Lower lobe of right lung (tissue), 2 donors: ENCODE measurements around the gene SRSF1. TPM values are rescaled to one million over a fixed set of nuclear protein-coding genes. Genes with fewer than 3 reads are reported as not detected.
"Not testable (repeated sequence)": the region's sequence is repeated elsewhere in the genome, so short reads cannot be mapped to it uniquely, and the experiment has no call there.

Source experiments
- ATAC-seq, 2 donors: fragments of 200-7000 bp; cut with Tn5 transposase; one replicate each; pipeline ENCODE4 v1.9.1; 2020 to 2022; ENCODE audit warnings: mild to moderate bottlenecking in 2 of 2, moderate library complexity in 2 of 2
- DNase-seq: peaks from one replicate; pipeline ENCODE4 v3.0.0-alpha.2; 2020
- H3K27ac ChIP-seq: fragments of 200-600 bp; one replicate; pipeline ENCODE4 v1.8.0; 2022
- H3K27me3 ChIP-seq: fragments of 200-600 bp; one replicate; pipeline ENCODE4 v1.8.0; 2022; ENCODE audit warnings: low read depth
- H3K36me3 ChIP-seq: fragments of 200-600 bp; one replicate; pipeline ENCODE4 v1.8.0; 2022; ENCODE audit warnings: mild to moderate bottlenecking
- H3K4me1 ChIP-seq: fragments of 200-600 bp; one replicate; pipeline ENCODE4 v1.8.0; 2022
- H3K4me3 ChIP-seq: fragments of 200-600 bp; one replicate; pipeline ENCODE4 v1.8.0; 2022; ENCODE audit warnings: mild to moderate bottlenecking
- H3K9me3 ChIP-seq: fragments of 200-600 bp; one replicate; pipeline ENCODE4 v1.8.0; 2022
- CTCF ChIP-seq: fragments of 200-600 bp; IDR thresholded peaks from one replicate; pipeline ENCODE4 v1.8.0; 2022; ENCODE audit warnings: antibody characterized with exemption, mild to moderate bottlenecking
- intact Hi-C: fragments of 100-400 bp; cut with DNase I; formaldehyde crosslinking; loops from one replicate; pipeline ENCODE4 v1.11.0; 2022
- total RNA-seq: library from RNA; stranded (reverse); fragmentation: NEBNext Ultra II Directional; extraction: Animal tissue kit (Norgen Biotek cat#: 25700); gene quantifications from one replicate; pipeline ENCODE4 v1.2.1, GENCODE V29; 2021
- donor health status: DM: no; HTN: yes; CAD: no; lungs with severe emphysema.

The SRSF1 gene
- total RNA-seq, 1 donor from 2014 or later: 159 TPM

DNA sequence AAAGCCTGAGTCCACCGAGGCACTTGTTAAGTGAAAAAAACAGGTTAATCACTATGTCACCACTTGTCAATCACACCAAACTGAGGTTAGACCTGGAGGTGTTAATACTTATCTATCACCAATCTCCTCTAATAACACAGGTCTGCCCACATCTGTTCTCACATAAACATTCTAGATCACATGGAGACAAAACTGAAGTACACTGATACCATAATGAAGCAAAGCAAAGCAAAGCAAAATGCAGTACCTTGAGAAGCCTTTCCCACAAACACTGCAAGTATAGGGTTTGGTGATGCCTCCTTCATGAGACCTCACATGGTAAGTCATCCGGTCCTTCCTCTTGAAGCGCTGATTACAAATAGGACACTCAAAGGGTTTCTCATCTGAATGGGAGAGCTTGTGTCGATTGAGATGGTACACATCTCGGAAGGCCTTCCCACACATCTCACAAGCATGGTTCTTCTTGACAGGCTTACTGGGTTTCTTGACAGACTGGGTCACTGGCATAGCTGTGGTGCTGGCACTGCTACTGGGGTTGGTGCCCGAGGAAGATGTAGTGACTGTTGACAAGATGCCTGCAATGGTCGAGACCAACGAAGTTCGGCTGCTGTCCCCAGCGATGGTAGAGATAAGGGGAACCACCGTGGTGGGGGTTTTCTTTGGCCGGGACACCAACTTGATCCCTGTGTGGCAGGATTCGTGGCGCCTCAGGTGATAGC is 24.4 kb downstream of the SRSF1 start:
- ATAC-seq (no peak), DNase-seq (no peak)
- Histone ChIP-seq H3K27me3 (no peaks in the 10 kb centered on the region), H3K9me3 (no peaks in the 10 kb centered on the region), H3K36me3 (peaks cover 58% of the 10 kb centered on the region), H3K4me1 (peaks cover 63% of the 10 kb centered on the region), H3K4me3 (no peak overlapping the region), H3K27ac (no peak overlapping the region)
- intact Hi-C loops: no loop called here
- no peak for TF ChIP-seq CTCF

DNA sequence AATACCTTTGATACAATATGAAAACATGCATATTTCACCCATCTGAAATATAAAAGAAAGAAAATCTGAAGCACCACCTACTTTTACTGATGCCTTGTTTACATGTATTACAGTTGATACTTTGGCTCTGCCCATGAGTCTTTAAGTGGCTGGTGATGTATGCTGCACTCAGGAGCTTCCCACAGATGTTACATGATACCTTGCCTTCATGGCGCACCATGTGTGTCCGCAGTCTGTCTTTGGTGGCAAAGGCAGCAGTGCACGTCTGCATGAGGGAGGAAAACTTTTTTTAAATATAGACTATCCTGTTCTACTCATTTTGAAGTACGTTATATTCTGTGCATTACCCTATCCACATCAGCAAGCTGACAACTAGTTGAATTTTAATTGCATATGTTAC is 26.5 kb downstream of the SRSF1 start:
- ATAC-seq (no peak), DNase-seq (no peak)
- Histone ChIP-seq H3K27me3 (no peaks in the 10 kb centered on the region), H3K9me3 (no peaks in the 10 kb centered on the region), H3K4me3 (no peak overlapping the region), H3K4me1 (peaks cover 54% of the 10 kb centered on the region), H3K27ac (no peak overlapping the region), H3K36me3 (peaks cover 79% of the 10 kb centered on the region)
- intact Hi-C loops: no loop called here
- no peak for TF ChIP-seq CTCF

GRCh38 chr17:57979076-57979475 is 28.0 kb downstream of the SRSF1 start:
- no peak overlapping the region for H3K4me3 ChIP-seq
- H3K4me1 ChIP-seq: peaks cover 50% of the 10 kb centered on the region
- H3K9me3 ChIP-seq: no peaks in the 10 kb centered on the region
- intact Hi-C loops: no loop called here
- DNase-seq (no peak), ATAC-seq (no peak)
- H3K27ac ChIP-seq: no peak overlapping the region
- H3K27me3 ChIP-seq: no peaks in the 10 kb centered on the region
- TF ChIP-seq CTCF: no peak
- peaks cover 93% of the 10 kb centered on the region for H3K36me3 ChIP-seq

GRCh38 chr17:57976594-57976993 is 30.5 kb downstream of the SRSF1 start:
- no peaks in the 10 kb centered on the region for H3K27me3 ChIP-seq
- no peak overlapping the region for H3K27ac ChIP-seq
- no peak overlapping the region for H3K4me3 ChIP-seq
- intact Hi-C loops: no loop called here
- DNase-seq (no peak), ATAC-seq (no peak)
- no peaks in the 10 kb centered on the region for H3K9me3 ChIP-seq
- H3K36me3 ChIP-seq: peaks cover 100% of the 10 kb centered on the region
- H3K4me1 ChIP-seq: peaks cover 25% of the 10 kb centered on the region
- no peak for TF ChIP-seq CTCF

DNA sequence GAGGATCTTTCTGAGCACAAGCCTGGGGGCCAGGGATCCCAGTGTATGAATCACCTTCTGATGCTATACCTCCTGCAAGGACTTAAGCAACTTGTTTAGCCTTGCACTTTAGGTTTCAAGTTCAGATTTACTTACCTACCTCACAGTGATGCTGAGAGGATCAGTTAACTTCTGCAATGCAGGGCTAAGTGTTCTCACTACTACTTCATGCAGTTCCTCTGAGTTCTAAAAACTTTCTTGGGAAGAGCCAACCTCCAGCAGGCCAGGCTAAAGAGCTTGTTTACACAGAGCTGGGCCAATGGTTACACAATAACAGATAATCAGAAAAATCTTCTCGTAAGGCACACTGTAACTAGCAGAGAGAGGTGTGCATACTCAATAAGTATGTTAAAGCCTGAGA is 32.0 kb downstream of the SRSF1 start:
- Histone ChIP-seq H3K9me3 (no peaks in the 10 kb centered on the region), H3K27ac (no peak overlapping the region), H3K4me1 (peaks cover 14% of the 10 kb centered on the region), H3K4me3 (no peak overlapping the region), H3K27me3 (no peaks in the 10 kb centered on the region), H3K36me3 (peaks cover 85% of the 10 kb centered on the region)
- ATAC-seq: peak; percentile 77 to 78
- no peak for TF ChIP-seq CTCF
- no peak for DNase-seq
- intact Hi-C loops: no loop called here

GRCh38 chr17:57974053-57974824 is 32.8 kb downstream of the SRSF1 start:
- H3K27ac ChIP-seq, H3K9me3 ChIP-seq: not testable (repeated sequence)
- peak in 1 of 2 donors; percentile 45 for ATAC-seq

More at GRCh38 chr17:57974053-57974824, 32.8 kb downstream of the SRSF1 start:
- DNase-seq, H3K27me3 ChIP-seq, H3K4me3 ChIP-seq, intact Hi-C loops: not testable (repeated sequence)
- Histone ChIP-seq H3K4me1 (peaks cover 14% of the 10 kb centered on the region), H3K36me3 (peaks cover 77% of the 10 kb centered on the region)
